Mesendoderm (in vitro differentiated cells): Measurements from ENCODE around the gene KIF2C.

Source experiments
- DNase-seq: peaks from one replicate; pipeline ENCODE4 v3.0.0; 2013
- H2AK5ac ChIP-seq: 2 replicates; pipeline ENCODE4 v1.6.1; 2013; ENCODE audit warnings: low read length, inconsistent platforms
- H2BK120ac ChIP-seq: 2 replicates; pipeline ENCODE4 v1.6.1; 2013; ENCODE audit warnings: low read depth, mild to moderate bottlenecking, low read length, moderate library complexity, mixed read lengths
- H2BK15ac ChIP-seq: replicated peaks from 2 replicates; pipeline ENCODE4 v1.6.1; 2013; ENCODE audit warnings: low read depth, mild to moderate bottlenecking, moderate library complexity
- H2BK5ac ChIP-seq: 2 replicates; pipeline ENCODE4 v1.6.1; 2013; ENCODE audit warnings: low read length, inconsistent platforms
- H3K18ac ChIP-seq: 2 replicates; pipeline ENCODE4 v1.6.1; 2013; ENCODE audit warnings: mild to moderate bottlenecking, low read length, mixed read lengths
- H3K23ac ChIP-seq: one replicate; pipeline ENCODE4 v1.6.1; 2013; ENCODE audit warnings: low read length
- H3K27ac ChIP-seq: 2 replicates; pipeline ENCODE4 v1.5.1; 2013; ENCODE audit warnings: low read depth, mild to moderate bottlenecking, inconsistent platforms, low read length, moderate library complexity
- H3K27me3 ChIP-seq: 2 replicates; pipeline ENCODE4 v1.6.1; 2013; ENCODE audit warnings: low read length, control low read depth, mild to moderate bottlenecking, inconsistent platforms; ENCODE audit not compliant: insufficient read depth, poor library complexity
- H3K36me3 ChIP-seq: 2 replicates; pipeline ENCODE4 v1.6.1; 2013; ENCODE audit warnings: low read length, inconsistent platforms; ENCODE audit not compliant: control insufficient read depth, insufficient read depth
- H3K4ac ChIP-seq: one replicate; pipeline ENCODE4 v1.6.1; 2013; ENCODE audit warnings: low read depth, mild to moderate bottlenecking, low read length, moderate library complexity
- H3K4me1 ChIP-seq: 2 replicates; pipeline ENCODE4 v1.6.1; 2013; ENCODE audit warnings: low read depth, low read length, inconsistent platforms; ENCODE audit not compliant: control insufficient read depth
- H3K4me2 ChIP-seq: 2 replicates; pipeline ENCODE4 v1.6.1; 2013; ENCODE audit warnings: low read length
- H3K4me3 ChIP-seq: 2 replicates; pipeline ENCODE4 v1.5.1; 2013; ENCODE audit warnings: mild to moderate bottlenecking, low read length
- H3K56ac ChIP-seq: one replicate; pipeline ENCODE4 v1.6.1; 2013; ENCODE audit warnings: low read length
- H3K79me1 ChIP-seq: 2 replicates; pipeline ENCODE4 v1.6.1; 2013; ENCODE audit warnings: low read length, inconsistent platforms
- H3K79me2 ChIP-seq: 2 replicates; pipeline ENCODE4 v1.6.1; 2013; ENCODE audit warnings: mild to moderate bottlenecking, low read length; ENCODE audit not compliant: control insufficient read depth, insufficient read depth
- H3K9ac ChIP-seq: 2 replicates; pipeline ENCODE4 v1.6.1; 2013; ENCODE audit warnings: low read length, inconsistent platforms
- H4K5ac ChIP-seq: one replicate; pipeline ENCODE4 v1.6.1; 2013; ENCODE audit warnings: low read length
- H4K8ac ChIP-seq: one replicate; pipeline ENCODE4 v1.6.1; 2013; ENCODE audit warnings: low read depth, mild to moderate bottlenecking, control low read depth, low read length, moderate library complexity
- WGBS: extraction: QIAGEN DNeasy Blood & Tissue Kit; methylation state at CpG from one replicate; pipeline ENCODE4 v1.1.7; 2013; ENCODE audit warnings: low lambda C conversion rate, missing lambda C conversion rate; ENCODE audit not compliant: insufficient coverage; ENCODE audit errors: extremely low coverage; 5-methylcytosine and 5-hydroxymethylcytosine counted together

KIF2C gene

DNA sequence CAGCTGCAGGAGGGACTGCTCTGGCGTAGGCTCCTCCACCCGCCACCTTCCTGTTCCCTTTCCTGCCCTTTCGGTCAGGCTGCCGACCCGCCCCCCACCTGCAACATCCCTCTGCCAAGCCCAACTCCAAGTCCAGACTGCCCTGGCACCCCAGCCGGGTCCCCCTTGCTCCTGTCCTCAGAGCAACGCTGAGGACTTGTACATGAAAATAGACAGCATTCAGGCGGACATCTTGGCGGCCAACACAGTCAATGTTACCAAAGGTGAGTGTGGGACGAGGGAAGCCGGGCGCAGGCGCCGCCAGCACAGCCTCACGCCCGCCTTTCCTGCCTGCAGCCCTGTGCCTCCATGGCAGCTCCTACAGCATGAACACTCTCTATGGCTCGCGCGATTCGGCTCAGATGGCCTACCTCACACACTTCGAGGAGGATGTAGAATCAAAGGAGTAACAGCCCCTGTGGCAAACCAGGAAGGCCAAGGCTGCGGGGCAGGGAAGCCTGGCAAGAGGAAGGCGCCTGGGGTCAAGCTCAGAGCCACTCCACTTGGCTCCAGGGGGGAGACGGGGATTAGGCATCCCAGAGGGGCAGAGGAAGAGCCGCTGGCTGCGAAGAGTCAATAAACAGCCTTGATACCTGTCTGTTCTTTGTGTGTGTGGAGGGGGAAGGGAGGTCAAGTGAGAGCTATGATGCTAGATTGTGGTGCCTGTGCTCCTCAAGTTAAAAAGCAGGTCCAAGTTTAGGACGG lies 14.5 kb upstream of the KIF2C start:
- no peak for DNase-seq
- Histone ChIP-seq H3K4me2 (no peak overlapping the region), H4K8ac (no peak overlapping the region), H3K18ac (no peak overlapping the region), H3K4ac (no peak overlapping the region), H4K5ac (no peak overlapping the region), H2BK120ac (no peak overlapping the region), H3K4me1 (no peaks in the 10 kb centered on the region), H3K56ac (no peak overlapping the region), H3K4me3 (no peak overlapping the region), H3K9ac (no peak overlapping the region), H3K79me2 (no peaks in the 10 kb centered on the region), H3K79me1 (no peaks in the 10 kb centered on the region), H3K23ac (no peak overlapping the region), H2AK5ac (no peak overlapping the region), H2BK15ac (no peak overlapping the region), H3K36me3 (no peaks in the 10 kb centered on the region), H2BK5ac (no peak overlapping the region), H3K27me3 (no peaks in the 10 kb centered on the region), H3K27ac (no peak overlapping the region)
- no CpG with 5 or more reads among the region's 27 CpGs for WGBS

DNA sequence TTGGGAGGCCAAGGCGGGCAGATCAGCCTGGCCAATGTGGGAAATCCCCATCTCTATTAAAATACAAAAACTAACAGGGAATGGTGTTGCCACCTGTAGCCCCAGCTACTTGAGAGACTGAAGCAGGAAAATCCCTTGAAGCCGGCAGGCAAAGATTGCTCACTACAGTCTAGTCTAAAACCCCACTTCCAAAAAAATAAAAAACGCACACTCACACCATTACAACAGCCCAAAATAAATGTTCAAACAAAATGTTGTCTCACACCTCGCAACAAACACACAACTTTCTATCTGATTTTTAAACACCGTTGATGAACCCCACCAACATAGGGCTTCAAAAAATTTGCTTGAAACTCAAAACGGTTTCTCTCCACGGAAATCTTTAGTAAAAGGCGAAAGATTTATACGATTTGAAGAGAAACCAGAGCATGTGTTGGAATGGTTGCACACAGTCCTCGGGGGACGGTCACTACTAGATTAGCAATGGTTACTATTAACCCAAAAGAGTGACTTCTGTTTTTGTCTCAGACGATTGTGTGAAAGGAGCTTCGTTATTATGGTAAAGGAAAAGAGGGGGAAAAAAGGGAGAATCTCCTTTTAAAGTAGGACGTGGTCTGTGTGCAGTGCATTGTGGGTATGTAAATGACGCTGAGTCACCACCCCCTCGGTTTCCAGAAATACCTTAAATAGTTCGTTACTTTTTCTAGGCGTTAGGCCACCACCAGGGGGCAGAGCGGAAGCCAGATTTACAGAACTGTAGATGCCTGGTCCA lies 8.7 kb upstream of the KIF2C start, which contains the start of gene RNU5D-1:
RNU5D-1 (minus strand) TSS at position 430 of the 772 bp plus-strand sequence.
- DNase-seq = peak; percentile 99
- Histone ChIP-seq H3K4me2 (no peak within 1 kb of the TSS), H3K9ac (peak within 1 kb of the TSS; percentile 23), H3K27ac (peak within 1 kb of the TSS; percentile 61), H2BK120ac (no peak within 1 kb of the TSS), H4K5ac (no peak within 1 kb of the TSS), H3K79me2 (no peaks in the 10 kb centered on the region), H3K79me1 (no peaks in the 10 kb centered on the region), H3K56ac (peak within 1 kb of the TSS; percentile 17), H2BK15ac (no peak within 1 kb of the TSS), H3K36me3 (no peaks in the 10 kb centered on the region), H3K23ac (no peak within 1 kb of the TSS), H3K4ac (peak within 1 kb of the TSS; percentile 46), H3K18ac (no peak within 1 kb of the TSS), H3K27me3 (no peaks in the 10 kb centered on the region), H4K8ac (no peak within 1 kb of the TSS), H3K4me3 (no peak within 1 kb of the TSS), H2BK5ac (peak within 1 kb of the TSS; percentile 6), H2AK5ac (no peak within 1 kb of the TSS), H3K4me1 (no peaks in the 10 kb centered on the region)
- WGBS = no CpG with 5 or more reads among the region's 19 CpGs

DNA sequence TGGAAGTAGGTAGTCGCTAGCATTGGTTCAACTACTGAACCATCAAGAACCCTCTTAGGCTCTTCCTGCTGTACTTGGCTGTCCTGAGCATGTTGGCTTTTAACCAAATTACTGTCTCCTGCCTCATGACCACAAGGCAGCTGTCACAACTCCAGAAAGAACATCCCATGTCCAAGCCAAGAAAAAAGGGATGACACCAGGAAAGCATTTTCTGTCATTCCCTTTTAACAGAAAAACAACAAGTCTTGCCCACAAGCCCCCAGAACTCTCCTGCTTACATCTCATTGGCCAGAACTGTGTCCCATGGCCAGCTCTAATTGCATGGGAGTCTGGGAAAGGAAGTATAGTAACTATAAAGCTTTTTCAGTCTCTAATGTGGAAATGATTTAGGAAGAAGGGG lies 6.3 kb upstream of the KIF2C start:
- H3K18ac ChIP-seq = no peak overlapping the region
- H3K4ac ChIP-seq = no peak overlapping the region
- no peak overlapping the region for H3K23ac ChIP-seq
- H3K4me3 ChIP-seq = no peak overlapping the region
- no peaks in the 10 kb centered on the region for H3K36me3 ChIP-seq
- no peak overlapping the region for H4K5ac ChIP-seq
- H3K27ac ChIP-seq = no peak overlapping the region
- no peaks in the 10 kb centered on the region for H3K79me2 ChIP-seq
- H2BK5ac ChIP-seq = no peak overlapping the region
- DNase-seq = no peak
- no peak overlapping the region for H2BK15ac ChIP-seq
- H3K4me2 ChIP-seq = no peak overlapping the region
- no peaks in the 10 kb centered on the region for H3K79me1 ChIP-seq
- no CpG with 5 or more reads among the region's 1 CpG for WGBS
- no peak overlapping the region for H3K56ac ChIP-seq
- no peak overlapping the region for H3K9ac ChIP-seq
- H3K27me3 ChIP-seq = no peaks in the 10 kb centered on the region
- H2BK120ac ChIP-seq = no peak overlapping the region
- no peak overlapping the region for H2AK5ac ChIP-seq
- H4K8ac ChIP-seq = no peak overlapping the region
- no peaks in the 10 kb centered on the region for H3K4me1 ChIP-seq

- no peaks in the 10 kb centered on the region for H3K79me2 ChIP-seq
- no peak overlapping the region for H3K4me3 ChIP-seq
- no peaks in the 10 kb centered on the region for H3K27me3 ChIP-seq
- no peak overlapping the region for H3K4me2 ChIP-seq
- H3K4ac ChIP-seq = no peak overlapping the region
- no CpG with 5 or more reads among the region's 1 CpG for WGBS
- H2BK120ac ChIP-seq = no peak overlapping the region
- no peaks in the 10 kb centered on the region for H3K79me1 ChIP-seq
- no peak overlapping the region for H3K18ac ChIP-seq
- no peak overlapping the region for H3K23ac ChIP-seq
- no peak overlapping the region for H2AK5ac ChIP-seq
- no peak overlapping the region for H2BK5ac ChIP-seq
- no peak overlapping the region for H4K8ac ChIP-seq
- no peak overlapping the region for H3K9ac ChIP-seq
- H3K56ac ChIP-seq = no peak overlapping the region
- no peak overlapping the region for H4K5ac ChIP-seq
- H3K27ac ChIP-seq = no peak overlapping the region
- H3K4me1 ChIP-seq = no peaks in the 10 kb centered on the region
- H2BK15ac ChIP-seq = no peak overlapping the region
- no peak for DNase-seq
- no peaks in the 10 kb centered on the region for H3K36me3 ChIP-seq
These were observed 5.9 kb upstream of the KIF2C start for GRCh38 chr1:44733784-44734183.

- Histone ChIP-seq H3K27ac (no peak overlapping the region), H2BK120ac (no peak overlapping the region), H3K4me2 (no peak overlapping the region), H3K27me3 (no peaks in the 10 kb centered on the region), H2AK5ac (no peak overlapping the region), H3K79me1 (peaks cover 4% of the 10 kb centered on the region), H3K18ac (no peak overlapping the region), H3K4me3 (no peak overlapping the region), H3K56ac (no peak overlapping the region), H3K4ac (no peak overlapping the region), H4K5ac (no peak overlapping the region), H3K4me1 (no peaks in the 10 kb centered on the region), H4K8ac (no peak overlapping the region), H2BK15ac (no peak overlapping the region), H2BK5ac (no peak overlapping the region), H3K9ac (no peak overlapping the region), H3K23ac (no peak overlapping the region), H3K79me2 (peaks cover 11% of the 10 kb centered on the region), H3K36me3 (no peaks in the 10 kb centered on the region)
- no CpG with 5 or more reads among the region's 1 CpG for WGBS
- no peak for DNase-seq
These were observed 3.6 kb upstream of the KIF2C start for GRCh38 chr1:44735992-44736391.
